ENCODE measurements around the gene SLC25A10.

SLC25A10 gene

GRCh38 chr17:81706232-81706611 lies 5.9 kb upstream of the SLC25A10 start:
- no peak for DNase-seq (ENCODE audit: low read depth)

DNA sequence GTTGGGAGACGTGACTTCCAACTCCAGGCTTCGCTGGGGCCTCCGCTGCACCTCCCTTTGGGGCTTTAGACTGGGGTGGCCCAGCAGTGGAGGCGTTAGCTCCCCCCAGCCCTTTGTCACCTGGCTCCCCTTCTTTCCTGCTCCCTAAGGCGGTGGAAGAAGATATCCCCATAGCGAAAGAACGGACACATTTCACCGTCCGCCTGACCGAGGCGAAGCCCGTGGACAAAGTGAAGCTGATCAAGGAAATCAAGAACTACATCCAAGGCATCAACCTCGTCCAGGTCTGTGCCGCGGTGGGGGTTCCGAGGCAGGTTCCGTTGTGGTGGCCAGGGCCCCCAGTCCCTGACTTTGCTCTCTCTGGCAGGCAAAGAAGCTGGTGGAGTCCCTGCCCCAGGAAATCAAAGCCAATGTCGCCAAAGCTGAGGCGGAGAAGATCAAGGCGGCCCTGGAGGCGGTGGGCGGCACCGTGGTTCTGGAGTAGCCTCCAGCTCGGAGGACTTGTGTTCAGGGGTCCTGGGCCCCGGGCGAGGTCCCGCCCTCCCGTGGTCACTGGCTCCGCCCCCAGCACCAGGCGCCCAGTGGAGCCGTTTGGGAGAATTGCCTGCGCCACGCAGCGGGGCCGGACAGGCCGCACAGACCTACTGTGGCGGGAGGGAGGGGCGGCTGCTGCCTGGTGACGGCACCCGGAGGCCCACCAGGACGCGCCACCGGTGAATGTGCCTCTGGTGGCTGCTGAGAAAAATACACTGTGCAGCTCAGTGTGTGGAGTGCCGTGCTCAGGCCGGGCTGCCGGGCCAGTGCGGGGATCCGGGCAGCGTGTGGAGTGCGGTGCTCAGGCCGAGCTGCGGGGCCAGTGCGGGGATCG lies 5.1 kb upstream of the SLC25A10 start:
- DNase-seq (ENCODE audit: low read depth): no peak

DNA sequence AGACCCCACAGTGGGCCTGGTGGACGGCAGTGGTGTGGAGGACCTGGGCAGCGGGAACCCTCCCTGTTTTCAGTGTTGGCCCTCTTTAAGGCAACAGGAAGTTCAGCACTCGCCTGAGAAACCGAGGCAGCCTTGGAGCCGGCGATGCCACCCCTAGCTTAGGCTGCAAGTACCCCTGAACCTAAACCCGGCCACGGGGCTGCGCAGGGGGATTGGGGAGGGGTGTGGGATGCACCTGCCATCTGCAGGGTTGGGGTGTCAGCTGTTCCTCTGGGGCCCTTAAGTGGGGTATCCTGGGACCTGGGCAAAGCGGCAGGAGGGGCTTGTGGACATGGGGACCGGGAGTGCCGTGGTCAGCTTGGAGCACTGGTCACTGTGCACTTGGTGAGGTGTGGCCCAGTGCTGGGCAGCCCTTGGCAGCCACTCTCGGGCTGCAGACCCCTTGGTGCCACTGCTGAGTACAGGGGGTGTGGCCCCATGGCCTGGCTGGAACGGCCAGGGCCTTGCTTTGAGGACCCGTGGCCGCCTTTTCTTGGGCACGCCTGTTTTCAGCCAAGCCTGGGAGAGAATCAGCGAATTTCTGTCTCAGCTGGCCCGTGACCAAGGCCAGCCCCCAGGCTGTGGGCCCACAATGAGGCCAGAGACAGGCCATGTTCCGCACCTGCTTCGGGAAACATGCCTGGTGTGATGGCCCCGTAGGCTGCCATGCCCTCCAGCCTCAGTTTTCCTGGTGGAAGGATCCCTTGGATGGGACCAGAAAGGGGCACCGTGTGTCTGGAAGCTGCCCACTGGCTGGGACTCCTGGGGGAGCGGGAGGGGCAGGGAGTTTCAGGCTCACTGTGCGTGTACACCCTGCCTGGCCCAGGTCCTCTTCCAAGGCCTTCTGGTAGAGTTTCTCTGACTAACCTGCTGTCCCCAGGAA lies 4.1 kb upstream of the SLC25A10 start:
- DNase-seq (ENCODE audit: low read depth): no peak

DNA sequence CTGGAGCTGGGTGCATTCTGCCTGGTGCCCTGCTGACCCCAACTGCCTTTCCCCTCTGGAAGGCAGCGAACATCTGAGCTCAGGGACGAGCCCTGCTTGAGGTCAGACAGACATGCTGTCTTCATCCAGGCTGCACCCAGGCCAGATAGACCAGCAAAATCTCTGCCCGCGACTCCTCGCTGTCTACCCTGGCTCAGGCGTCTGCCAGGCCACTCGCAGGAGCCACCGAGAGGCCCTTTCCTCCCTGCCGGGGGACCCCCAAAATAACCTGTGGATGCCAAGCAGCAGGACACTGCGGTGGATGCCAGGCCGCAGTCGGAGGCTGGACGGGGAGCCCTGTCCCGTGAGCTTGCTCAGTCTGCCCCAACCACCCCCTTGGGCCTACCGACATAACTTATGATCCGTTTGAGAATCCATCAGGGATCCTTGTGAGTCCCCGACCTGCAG lies 3.3 kb upstream of the SLC25A10 start:
- no peak for DNase-seq (ENCODE audit: low read depth)

DNA sequence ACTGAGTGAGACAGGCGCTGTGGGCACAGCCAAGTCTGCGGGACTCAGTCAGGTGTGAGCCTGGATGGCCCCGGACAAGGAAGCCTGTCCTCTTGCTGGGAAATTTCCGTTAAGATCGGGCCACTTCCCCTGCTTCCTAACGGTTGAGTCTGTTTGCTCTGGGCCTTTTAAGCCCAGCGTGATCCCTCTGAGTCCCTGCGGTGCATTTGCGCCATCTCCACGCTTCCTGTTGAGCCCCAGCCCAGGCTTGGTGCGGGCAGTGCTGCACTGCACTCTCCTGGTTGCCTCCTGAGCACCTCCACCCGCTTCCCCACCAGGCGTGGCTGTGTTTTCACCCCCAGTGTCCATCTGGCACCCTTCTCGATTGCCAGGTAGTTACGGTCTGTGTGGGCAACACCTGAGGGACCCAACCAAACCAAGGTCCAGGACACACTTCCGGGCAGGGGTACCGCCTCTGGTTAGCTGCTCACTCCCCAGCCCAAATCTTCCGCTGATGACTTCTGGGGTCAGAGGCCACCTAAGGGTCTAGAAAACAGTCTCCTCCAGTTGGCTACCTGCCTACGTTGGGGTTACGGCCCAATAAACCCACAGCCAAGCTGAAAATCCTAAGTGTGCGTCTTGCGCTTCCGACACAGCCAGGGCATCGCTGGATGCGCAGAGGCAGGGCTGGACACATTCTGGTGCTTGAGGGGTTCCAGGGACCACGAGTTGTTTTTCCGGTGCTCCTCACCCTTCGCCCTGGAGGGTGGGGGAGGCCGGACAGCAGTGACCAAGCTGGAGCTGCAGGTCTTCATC lies 1.4 kb upstream of the SLC25A10 start:
- no peak for DNase-seq (ENCODE audit: low read depth)

DNA sequence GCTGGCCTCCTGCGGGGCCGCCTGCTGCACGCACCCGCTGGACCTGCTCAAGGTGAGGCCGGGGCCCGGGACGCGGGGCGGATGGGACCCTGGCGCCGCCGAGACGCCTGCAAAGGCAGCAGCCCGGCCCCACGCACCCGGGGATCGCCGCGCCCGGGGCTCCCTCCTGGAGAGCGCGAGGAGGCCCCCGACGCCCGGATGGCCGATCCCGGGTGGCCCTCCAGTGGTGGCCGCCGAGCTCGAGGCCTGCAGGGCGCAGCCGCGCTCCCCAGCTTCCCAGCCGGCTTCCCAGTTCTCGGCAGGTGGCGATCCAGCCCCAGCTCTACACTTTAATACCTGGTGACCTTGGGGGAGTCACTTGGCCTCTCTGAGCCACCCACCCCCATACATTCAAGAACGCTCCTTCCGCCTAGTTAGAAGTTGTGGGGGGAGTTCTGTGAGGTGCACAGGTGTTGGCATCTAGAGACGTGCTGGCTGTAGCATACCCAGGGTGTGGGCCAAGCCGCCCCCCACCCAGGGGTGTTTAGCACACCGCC lies 452 bp downstream of the SLC25A10 start:
- no peak for DNase-seq (ENCODE audit: low read depth)

DNA sequence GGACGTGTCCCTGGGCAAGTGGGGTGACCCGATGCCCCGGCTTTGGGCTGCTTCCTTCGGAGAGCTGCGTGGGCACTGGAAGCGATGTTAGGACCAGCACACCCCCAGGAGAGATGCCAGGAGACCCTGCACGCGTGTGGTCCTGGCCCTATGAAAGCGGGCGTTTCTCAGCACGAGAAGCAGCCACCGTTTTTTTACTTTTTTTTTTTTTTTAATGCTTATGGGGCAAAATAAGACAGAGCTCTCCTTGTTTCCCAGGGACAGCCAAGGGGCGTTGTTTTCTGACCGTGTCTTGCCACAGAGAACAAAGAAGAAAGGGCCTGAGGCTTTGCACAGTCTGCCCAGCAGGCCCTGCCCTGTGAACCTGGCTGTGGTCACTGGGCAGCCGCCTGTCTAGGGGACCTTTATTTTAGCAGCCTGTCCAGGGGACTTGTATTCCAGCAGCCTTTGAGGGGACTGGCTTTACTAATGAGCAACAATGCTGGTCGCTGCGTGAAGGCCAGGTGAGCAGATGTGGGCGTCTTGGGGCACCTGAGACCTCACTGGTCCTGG lies 996 bp downstream of the SLC25A10 start:
- no peak for DNase-seq (ENCODE audit: low read depth)

- DNase-seq (ENCODE audit: low read depth): no peak
These were observed 1.7 kb downstream of the SLC25A10 start for GRCh38 chr17:81713556-81714411.

DNA sequence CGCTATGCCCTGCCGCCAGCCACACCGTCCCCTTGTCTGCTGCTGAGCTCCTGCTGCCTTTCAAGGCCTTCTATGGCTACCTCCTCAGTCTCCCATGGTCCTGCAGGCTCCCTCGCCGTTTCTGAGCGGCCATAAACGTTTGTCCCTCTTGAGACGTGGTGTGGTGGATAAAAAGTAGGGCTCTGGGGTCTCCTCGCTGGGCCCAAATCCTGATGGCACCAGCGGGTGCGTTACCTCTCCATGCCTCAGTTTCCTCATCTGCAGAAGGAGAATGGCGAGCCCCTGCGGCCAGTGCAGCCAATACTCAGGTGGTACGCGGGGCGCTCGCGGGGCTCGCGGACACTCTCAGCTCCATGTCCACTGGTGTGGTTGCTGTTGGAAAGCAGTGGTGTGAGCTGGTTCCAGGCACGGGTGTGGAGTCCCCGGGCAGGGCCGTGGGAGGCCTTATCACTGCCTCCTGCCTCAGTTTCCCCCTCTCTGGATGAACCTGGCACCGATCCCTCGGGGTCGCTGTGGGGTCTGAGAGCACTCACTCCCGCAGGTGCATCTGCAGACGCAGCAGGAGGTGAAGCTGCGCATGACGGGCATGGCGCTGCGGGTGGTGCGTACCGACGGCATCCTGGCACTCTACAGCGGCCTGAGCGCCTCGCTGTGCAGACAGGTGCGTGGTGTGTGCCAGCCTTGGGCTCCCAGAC lies 2.5 kb downstream of the SLC25A10 start:
- DNase-seq (ENCODE audit: low read depth): no peak

DNA sequence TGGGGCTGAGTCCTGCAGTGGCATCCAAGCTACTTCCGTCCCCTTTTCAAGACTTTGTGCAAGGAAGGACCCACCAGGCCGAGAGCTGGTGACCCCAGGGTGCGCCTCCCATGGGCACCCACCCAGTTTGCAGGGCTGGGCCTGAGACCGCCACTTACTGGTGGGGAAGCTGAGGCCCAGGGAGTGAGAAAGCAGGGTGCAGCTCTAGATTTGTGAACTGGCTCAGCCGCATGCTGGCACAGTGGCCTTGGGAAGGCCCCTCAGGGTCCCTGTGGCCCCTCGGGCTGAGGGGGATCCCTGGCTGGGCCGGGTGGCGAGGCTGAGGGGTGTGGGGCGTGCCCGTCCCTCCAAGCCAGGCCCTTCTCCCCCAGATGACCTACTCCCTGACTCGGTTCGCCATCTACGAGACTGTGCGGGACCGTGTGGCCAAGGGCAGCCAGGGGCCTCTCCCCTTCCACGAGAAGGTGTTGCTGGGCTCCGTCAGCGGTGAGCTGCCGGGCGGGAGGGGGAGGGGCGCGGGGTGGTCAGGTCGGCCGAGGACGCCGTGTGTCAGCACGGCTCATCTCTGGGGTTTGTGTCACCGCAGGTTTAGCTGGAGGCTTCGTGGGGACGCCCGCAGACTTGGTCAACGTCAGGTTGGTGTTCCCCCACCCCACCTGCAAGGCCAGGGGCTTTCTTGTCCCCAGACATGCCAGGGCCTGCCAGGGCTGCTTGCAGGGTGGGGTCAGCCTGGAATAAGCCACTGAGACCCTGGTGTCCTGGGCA lies 3.2 kb downstream of the SLC25A10 start:
- DNase-seq (ENCODE audit: low read depth): no peak

GRCh38 chr17:81715872-81716673 lies 4.0 kb downstream of the SLC25A10 start:
- DNase-seq (ENCODE audit: low read depth): no peak

DNA sequence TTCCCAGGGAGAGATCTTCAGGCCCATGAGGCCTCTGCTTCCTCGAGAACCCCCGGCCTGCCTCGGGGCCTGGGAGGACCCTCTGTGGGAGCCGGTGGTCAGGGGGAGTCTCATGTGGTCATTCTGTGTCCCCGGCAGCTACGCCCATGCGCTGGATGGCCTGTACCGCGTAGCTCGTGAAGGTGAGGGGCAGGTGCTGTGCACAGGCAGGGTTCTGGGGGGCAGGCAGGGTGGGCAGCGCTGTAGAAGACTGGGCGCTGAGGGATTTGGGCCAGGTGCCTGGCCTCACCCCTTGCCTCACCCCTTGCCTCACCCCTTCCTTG lies 4.6 kb downstream of the SLC25A10 start:
- no peak for DNase-seq (ENCODE audit: low read depth)

DNA sequence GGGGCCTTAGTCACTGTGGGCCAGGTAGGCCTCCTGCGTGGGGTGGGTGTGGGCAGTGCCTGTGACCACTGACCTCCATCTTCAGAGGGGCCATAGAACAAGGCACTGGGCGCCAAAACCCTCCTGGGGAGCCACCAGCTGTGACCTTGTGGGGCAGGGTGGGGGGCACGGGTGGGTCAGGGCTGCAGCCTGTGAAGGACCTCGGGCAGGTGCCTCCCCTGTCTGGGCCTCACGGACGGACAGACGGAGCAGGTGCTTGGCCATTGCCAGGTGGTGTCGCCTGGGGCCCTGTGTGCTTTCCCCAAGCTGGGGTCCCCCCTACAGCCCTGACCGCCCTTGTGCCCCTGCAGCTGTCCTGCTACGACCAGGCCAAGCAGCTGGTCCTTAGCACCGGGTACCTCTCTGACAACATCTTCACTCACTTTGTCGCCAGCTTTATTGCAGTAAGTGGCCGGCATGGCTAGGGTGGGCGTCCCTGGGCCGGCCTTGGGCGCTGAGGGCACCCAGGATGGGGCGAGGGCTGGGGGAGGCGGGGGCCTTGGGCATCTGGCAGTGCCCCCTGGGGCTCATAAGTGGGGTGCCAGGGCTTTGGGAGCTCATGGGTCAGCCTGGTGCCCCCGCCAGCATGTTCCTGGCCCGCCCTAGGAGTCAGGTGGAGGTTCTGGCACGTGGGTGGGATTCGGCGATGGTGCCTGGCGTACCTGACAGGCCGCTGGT lies 5.1 kb downstream of the SLC25A10 start:
- DNase-seq (ENCODE audit: low read depth): no peak

DNA sequence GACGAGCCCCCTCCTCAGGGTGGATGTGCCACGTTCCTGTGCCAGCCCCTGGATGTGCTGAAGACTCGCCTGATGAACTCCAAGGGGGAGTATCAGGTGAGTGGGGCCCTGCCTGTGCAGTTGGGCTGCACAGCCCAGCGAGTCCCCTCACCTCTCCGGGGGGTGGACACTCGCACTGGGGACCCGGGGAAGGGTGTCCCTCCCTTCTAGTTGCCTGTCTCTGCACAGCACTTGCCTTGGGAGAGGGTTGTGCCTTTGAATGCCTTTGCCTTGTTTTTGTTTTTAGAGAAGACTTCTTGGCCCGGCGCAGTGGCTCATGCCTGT lies 5.6 kb downstream of the SLC25A10 start:
- DNase-seq (ENCODE audit: low read depth): no peak

DNA sequence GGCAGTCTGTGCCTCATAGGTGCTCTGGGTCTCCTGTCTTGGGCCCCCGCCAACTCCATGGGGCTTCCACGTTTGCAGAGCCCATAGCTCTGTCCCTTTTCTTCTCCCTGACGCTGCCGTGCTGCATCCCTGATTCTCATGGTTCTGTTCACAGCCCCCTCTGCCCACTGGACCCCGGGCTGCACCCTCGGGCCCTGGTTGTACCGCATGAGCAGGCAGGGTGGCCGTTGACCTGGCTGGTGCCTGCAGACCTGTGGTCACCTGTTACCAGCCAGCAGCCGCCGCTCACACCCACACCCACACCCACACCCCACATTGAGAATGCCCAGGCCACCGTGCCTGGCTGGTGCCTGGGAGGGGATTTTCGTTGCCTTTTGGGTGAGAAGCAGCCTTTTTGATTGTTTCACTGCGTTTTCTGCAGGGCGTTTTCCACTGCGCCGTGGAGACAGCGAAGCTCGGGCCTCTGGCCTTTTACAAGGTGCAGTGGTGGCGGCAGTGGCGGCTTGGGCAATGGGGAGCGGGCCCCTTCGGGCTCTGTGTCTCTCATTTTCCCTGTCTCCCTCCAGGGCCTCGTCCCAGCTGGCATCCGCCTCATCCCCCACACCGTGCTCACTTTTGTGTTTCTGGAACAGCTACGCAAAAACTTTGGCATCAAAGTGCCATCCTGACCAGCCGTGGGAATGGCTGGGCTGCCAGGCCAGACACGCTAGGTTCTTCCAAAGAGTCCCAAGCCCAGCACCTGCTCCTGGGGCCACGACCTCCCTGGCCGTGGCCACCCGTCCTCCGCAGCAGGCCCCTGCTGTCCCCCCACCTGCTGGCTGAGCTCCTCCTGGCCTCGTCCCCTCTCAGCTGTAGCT lies 7.6 kb downstream of the SLC25A10 start:
- no peak for DNase-seq (ENCODE audit: low read depth)

GRCh38 chr17:81720267-81721071 lies 8.4 kb downstream of the SLC25A10 start:
- no peak for DNase-seq (ENCODE audit: low read depth)
